BJ (cell line): Measurements from ENCODE around the gene PRSS33. TPM values are rescaled to one million over a fixed set of nuclear protein-coding genes. Genes with fewer than 3 reads are reported as not detected.

Source experiments
- CTCF ChIA-PET: fragments of 350-600 bp; formaldehyde crosslinking; extraction: SDS; loops from one replicate; lab custom pipeline; 2021; ENCODE audit warnings: antibody characterized with exemption, inconsistent platforms; lab: Yijun Ruan, JAX
- POLR2A ChIA-PET: fragments of 300-600 bp; sonication (Branson Sonifier 250); formaldehyde crosslinking; extraction: SDS; loops from one replicate; lab custom pipeline; 2021; ENCODE audit warnings: antibody characterized with exemption; lab: Charles Lee
- DNase-seq: peaks from one replicate; pipeline ENCODE4 v3.0.0-alpha.2; 2011; ENCODE audit warnings: low read depth
- H3K27me3 ChIP-seq: 2 replicates; pipeline ENCODE4 v1.6.0; 2011; ENCODE audit warnings: low read length; ENCODE audit not compliant: control insufficient read depth, insufficient read depth
- H3K36me3 ChIP-seq: 2 replicates; pipeline ENCODE4 v1.5.1; 2011; ENCODE audit warnings: low read length; ENCODE audit not compliant: control insufficient read depth, insufficient read depth
- H3K4me3 ChIP-seq: 2 replicates; pipeline ENCODE4 v1.5.1; 2011; ENCODE audit warnings: low read depth, mild to moderate bottlenecking, control low read depth, low read length
- CTCF ChIP-seq: IDR thresholded peaks from 2 replicates; pipeline ENCODE4 v1.5.1; 2011; ENCODE audit warnings: low read depth, mild to moderate bottlenecking, control low read depth, inconsistent platforms, low read length, moderate library complexity; ENCODE audit not compliant: insufficient read depth
- polyA plus RNA-seq: library from polyadenylated mRNA; depleted of rRNA; stranded (reverse); fragments of >200 nt; gene quantifications from 2 replicates; pipeline ENCODE4 v1.2.3, GENCODE V29; 2011

PRSS33 gene
- polyA plus RNA-seq, 1 experiment: not detected

GRCh38 chr16:2765462-2766404, 21.6 kb downstream of the PRSS33 start:
- DNase-seq: no peak
- ChIA-PET POLR2A (no interaction called here), CTCF (no interaction called here)
- Histone ChIP-seq H3K36me3 (peaks cover 77% of the 10 kb centered on the region), H3K4me3 (no peak overlapping the region), H3K27me3 (no peaks in the 10 kb centered on the region)
- no peak for TF ChIP-seq CTCF

- H3K27me3 ChIP-seq: no peaks in the 10 kb centered on the region
- POLR2A ChIA-PET: no interaction called here
- no peak overlapping the region for H3K4me3 ChIP-seq
- DNase-seq: no peak
- peaks cover 72% of the 10 kb centered on the region for H3K36me3 ChIP-seq
- CTCF ChIA-PET: no interaction called here
- TF ChIP-seq CTCF: no peak
Observed at GRCh38 chr16:2764718-2765117, 22.6 kb downstream of the PRSS33 start.

- no peaks in the 10 kb centered on the region for H3K27me3 ChIP-seq
- H3K4me3 ChIP-seq: no peak overlapping the region
- ChIA-PET CTCF (interaction anchor here (1.9 kb wide), 1 partner anchor 10 kb away, joined by 7 read pairs; no protein-coding TSS in a partner anchor), POLR2A (no interaction called here)
- DNase-seq: no peak
- TF ChIP-seq CTCF: no peak
- H3K36me3 ChIP-seq: peaks cover 65% of the 10 kb centered on the region
Observed at GRCh38 chr16:2763173-2763572, 24.2 kb downstream of the PRSS33 start.

- Histone ChIP-seq H3K4me3 (no peak overlapping the region), H3K27me3 (no peaks in the 10 kb centered on the region), H3K36me3 (peaks cover 64% of the 10 kb centered on the region)
- ChIA-PET CTCF (interaction anchor here (1.9 kb wide), 1 partner anchor 9 kb away, joined by 7 read pairs; no protein-coding TSS in a partner anchor), POLR2A (no interaction called here)
- no peak for TF ChIP-seq CTCF
- no peak for DNase-seq
Observed at GRCh38 chr16:2762711-2763110, 24.6 kb downstream of the PRSS33 start.

GRCh38 chr16:2761886-2762583, 25.3 kb downstream of the PRSS33 start:
- TF ChIP-seq CTCF: no peak
- DNase-seq: no peak
- CTCF ChIA-PET: interaction anchor here (1.9 kb wide), 1 partner anchor 9 kb away, joined by 7 read pairs; no protein-coding TSS in a partner anchor
- H3K27me3 ChIP-seq: no peaks in the 10 kb centered on the region
- H3K36me3 ChIP-seq: peaks cover 60% of the 10 kb centered on the region
- POLR2A ChIA-PET: no interaction called here
- no peak overlapping the region for H3K4me3 ChIP-seq
